ENCODE results near the gene CHMP1A.

CHMP1A gene

DNA sequence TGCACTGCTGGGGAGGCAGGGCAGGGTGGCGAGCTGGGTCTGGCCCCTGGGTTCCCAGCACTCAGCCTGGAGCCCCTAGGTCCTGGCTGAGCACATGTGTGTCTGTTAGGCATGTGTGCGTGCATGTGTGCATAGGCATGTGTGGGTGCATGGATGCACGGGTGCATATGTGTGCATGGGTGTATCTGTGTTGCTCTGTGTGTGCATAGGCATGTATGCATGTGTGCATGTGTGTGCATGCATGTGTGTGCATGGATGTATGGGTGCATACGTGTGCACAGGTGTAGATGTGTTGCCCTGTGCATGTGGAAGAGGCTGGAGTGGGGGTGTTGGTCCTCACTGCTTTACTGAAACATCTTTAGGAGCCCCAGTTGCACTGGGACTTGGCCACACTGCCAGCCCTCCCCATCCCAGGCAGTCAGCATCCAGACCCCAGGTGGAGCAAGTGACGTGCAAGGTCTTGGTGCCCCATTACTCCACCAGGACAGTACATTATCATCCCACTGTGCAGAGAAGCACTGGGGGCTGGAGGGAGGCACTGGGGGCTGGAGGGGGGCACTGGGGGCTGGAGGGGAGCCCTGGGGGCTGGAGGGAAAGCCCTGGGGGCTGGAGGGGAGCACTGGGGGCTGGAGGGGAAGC lies 54.4 kb downstream of the CHMP1A start:
- DNase-seq (ENCODE audit: low spot score) = no peak

DNA sequence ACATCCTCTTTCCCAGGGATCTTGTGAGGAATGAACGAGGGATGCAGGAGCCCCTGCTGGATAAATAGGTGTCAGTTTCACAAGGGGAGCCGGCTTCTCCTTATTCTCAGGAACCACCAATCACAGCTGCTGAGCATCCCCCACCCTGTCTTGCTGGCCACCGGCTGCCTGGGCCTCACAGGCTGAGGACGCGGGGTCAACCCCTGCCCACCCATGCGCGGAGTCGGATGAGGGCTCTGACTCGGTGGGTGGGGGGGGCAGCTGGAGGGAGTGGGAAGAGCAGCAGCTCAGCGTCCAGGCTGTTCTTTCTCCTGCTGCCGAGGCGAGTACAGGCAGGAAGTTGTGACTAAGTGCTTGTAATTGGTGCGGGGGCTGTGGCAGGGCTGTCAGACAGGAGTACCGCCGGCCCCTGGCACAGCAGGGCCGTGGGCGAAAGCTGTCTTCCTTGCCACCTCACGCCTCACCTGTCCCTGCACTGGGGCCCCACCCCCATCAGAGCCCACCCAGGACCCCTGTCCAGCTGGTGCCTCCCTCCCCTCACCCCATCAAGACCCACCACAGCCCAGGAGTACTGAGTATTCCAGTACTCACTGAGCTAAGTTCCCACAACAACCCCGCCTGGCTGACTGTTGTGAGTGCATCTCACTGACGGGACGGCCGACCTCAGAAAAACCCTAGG lies 55.1 kb downstream of the CHMP1A start:
- DNase-seq (ENCODE audit: low spot score) = peak; percentile 50

DNA sequence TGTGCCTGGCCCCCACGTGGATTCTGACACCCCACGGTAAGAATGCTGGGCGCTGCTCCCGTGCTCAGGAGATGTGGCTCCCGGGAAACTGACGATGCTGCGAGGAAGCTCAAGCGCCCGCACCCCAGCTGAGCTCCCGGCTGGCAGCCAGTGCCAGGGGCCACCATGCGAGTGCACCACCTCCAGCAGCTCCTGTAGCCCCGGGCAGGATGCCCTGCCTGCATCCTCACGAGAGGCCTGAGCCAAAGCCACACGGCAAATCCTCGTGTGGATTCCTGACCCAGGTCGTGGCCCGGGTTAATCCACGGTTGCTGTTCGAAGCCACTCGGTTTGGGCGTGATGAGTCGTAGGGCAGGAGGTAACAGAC lies 55.6 kb downstream of the CHMP1A start:
- DNase-seq (ENCODE audit: low spot score) = no peak

DNA sequence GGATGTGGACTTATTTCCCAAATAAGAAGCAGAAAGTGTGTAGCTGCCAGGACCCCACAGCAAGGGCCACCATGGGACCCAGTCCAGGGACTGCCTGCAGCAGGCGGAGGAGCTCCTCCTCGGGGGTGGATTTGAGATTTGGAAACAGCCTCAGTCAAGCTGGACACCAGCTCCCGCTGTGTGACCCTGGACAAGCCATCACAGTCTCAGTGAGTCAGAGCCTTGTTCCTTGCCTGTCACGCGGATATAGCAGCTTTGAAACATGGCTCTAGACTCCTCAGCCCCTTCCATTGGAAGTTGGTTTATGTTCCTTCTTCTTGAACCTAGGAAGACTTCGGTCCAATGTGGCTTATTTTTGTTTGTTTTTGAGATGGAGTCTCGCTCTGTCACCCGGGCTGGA lies 56.6 kb downstream of the CHMP1A start:
- DNase-seq (ENCODE audit: low spot score) = no peak

DNA sequence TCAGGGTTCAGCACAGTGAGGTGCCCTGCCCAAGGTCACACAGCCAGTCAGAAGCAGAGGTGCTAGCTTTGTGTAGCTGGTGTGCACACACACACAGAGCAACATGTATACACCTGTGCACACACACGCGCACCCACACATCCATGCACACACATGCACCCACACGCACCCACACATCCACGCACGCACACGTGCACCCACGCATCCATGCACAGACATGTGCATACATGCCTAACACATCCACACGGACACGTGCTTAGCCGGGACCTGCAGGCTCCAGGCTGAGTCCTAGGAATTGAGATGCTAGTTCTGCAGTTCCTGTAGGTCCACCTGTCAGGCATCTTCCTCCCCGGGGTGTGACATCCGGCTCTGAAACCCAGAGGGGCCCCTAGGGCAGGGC lies 57.1 kb downstream of the CHMP1A start:
- DNase-seq (ENCODE audit: low spot score) = no peak

DNA sequence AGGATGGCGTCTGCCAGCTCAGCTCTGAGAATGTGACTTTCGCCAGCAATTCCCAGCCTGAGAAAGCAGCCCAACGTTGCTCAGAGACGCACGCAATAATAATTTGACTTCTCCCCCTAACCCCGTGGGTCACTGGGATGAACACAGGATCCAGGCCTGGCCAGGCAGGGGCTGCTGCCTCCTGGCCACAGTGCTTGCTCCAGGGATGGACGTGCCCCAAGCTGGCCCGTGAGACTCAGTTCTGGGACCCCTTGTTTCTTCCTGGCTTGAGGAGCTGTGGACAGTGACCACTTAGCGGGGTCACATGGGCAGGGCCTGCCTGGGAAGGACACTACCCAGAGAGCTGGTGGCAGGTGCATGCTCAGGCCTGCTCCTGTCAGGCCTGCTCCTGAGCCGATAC lies 57.6 kb downstream of the CHMP1A start:
- no peak for DNase-seq (ENCODE audit: low spot score)

DNA sequence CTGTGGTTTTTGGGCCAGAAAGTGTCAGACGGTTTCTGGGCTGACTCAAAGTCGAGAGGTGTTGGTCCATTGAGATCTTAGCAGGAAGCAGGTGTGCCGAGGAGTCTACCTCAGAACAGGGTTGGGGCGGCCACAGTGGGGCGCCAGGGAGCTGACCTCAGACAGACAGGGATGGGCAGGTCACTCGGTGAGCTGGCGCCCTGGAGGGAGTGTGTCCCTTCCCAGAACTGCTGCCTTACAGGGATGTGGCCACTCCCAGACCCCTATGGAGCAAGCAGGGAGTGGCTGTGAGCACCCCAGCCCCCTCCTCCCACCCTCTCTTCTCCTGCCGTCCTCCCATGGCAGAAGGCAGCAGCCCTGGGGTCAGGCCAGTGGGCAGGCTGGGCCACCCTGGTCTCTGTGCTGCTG lies 58.1 kb downstream of the CHMP1A start:
- no peak for DNase-seq (ENCODE audit: low spot score)

DNA sequence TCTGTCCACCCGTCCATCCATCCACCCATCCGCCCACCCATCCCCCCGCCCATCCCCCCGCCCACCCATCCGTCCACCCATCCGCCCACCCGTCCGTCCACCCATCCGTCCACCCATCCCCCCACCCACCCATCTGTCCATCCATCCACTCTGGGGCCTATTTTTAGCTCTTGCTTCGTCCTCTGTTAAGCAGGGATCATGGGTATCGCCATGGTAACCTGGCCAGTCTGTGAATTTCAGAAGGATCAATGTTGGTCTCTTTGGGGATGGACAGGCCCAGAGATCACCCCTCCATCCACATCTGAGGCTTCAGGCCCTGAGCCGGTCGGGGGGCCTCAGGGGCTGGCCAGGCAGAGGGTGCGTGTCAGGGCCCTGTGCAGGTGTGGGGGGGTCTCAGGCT lies 59.3 kb downstream of the CHMP1A start:
- DNase-seq (ENCODE audit: low spot score) = no peak

DNA sequence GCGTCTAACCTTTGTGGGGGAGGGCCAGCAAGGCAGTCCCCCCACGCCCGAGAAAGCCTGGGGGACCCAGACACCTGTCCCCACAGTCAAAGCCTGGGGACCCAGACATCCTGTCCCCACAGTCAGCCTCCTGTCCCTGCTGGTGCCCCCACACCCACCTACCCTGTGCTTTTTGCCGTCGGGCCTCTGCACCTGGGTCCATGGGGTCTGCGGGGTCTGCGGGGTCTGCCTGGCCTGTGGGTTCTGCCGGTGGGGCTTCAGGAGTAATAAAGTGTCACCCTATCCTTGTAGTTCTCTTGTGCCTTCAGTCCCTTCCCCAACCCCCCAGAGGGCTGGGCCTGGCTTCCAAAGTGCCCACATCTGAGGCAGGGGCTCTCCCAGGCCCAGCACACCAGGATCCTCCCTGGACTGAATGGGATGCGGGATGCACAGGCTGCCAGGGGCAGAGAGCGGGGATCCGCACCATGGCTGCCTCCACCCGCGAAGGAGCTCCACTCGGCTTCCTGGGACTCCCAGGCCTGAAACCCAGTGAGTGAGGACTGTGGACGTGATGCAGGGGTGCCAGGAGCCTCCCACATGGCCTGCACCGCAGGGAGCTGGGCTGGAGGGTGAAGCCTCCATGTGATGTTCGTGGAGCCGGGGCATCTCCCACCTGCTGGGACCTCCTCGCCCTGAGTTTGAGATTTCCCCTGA lies 60.4 kb downstream of the CHMP1A start:
- no peak for DNase-seq (ENCODE audit: low spot score)

DNA sequence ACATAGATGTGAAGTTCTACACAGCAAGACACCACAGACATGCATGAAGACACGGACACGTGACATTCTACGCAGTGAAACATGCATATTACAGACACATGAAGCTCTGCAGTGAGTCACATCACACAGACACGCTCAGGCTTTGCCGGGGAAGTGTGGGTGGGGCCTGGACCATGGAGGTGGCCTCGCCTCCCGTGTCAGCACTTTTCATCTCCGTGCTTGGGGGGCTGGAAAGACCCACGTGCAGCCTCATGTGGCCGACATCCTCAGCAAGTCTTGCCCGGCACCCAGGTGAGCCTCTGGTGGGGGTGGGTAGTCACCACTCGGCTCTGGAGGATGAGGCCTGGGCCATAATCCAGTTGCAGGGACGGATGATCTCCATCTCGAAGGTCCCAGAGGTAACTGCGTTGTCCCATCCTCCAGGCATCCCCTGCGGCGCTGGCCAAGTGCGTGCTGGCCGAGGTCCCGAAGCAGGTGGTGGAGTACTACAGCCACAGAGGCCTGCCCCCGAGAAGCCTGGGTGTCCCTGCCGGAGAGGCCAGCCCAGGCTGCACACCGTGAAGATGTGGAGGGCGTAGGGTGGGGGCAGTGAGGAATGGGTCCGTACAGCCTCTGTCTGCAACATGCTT lies 61.3 kb downstream of the CHMP1A start:
- no peak for DNase-seq (ENCODE audit: low spot score)

DNA sequence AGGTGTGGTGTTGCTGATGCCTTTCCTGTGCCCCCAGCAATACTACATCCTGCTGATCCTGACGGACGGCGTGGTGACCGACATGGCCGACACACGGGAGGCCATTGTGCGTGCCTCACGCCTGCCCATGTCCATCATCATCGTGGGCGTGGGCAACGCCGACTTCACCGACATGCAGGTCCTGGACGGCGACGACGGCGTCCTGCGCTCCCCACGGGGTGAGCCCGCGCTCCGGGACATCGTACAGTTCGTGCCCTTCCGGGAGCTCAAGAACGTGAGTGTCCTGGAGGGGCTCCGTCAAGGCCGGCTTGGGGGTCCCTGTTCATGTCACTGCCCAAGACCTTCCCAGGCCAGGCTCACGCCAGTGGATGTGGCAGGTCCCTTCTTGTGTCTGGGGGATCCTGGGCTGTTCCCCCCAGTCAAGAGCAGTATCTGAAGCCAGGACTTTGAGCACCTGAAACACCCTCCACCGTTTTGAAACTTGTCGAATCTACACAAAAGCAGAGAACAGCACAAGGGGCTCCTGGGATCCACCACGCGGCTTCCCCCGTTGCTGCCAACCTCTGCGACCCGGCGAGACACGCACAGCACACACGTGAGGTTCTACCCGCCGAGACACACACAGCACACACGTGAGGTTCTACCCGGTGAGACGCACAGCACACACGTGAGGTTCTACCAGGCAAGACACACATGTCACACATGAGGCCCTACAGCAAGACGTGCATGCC lies 62.0 kb downstream of the CHMP1A start:
- DNase-seq (ENCODE audit: low spot score) = no peak

All from CD4-positive, alpha-beta T cell treated with Interleukin-6 at 100 ng/mL for 8 hours (primary cell).